HepG2 (cell line): ENCODE measurements around the gene INHA. TPM values are rescaled to one million over a fixed set of nuclear protein-coding genes. Genes with fewer than 3 reads are reported as not detected.

Experiments used
- ATF5 ChIP-seq: sonication (generic); formaldehyde crosslinking; IDR thresholded peaks from 2 replicates; pipeline ENCODE4 v1.4.0; 2020; ENCODE audit warnings: mild to moderate bottlenecking, low read depth, missing genetic modification reagents
- BORCS8-MEF2B ChIP-seq: sonication (generic); formaldehyde crosslinking; IDR thresholded peaks from 2 replicates; pipeline ENCODE4 v1.8.0; 2022; ENCODE audit warnings: mild to moderate bottlenecking, missing genetic modification reagents
- HNF4A ChIP-seq: sonication (generic); formaldehyde crosslinking; IDR thresholded peaks from 2 replicates; pipeline ENCODE4 v1.4.0; 2020; ENCODE audit warnings: missing genetic modification reagents
- HOXA3 ChIP-seq: sonication (generic); formaldehyde crosslinking; IDR thresholded peaks from 2 replicates; pipeline ENCODE4 v1.5.0; 2020; ENCODE audit warnings: missing genetic modification reagents
- NBN ChIP-seq: fragments of 450-650 bp; conservative IDR thresholded peaks from 2 replicates; pipeline ENCODE4 v1.6.1; 2017
- NR3C1 ChIP-seq: sonication (generic); formaldehyde crosslinking; IDR thresholded peaks from 2 replicates; pipeline ENCODE4 v1.4.0; 2020; ENCODE audit warnings: missing genetic modification reagents
- PHF20 ChIP-seq: sonication (generic); formaldehyde crosslinking; IDR thresholded peaks from 2 replicates; pipeline ENCODE4 v1.5.0; 2020; ENCODE audit warnings: mild to moderate bottlenecking, missing genetic modification reagents
- POLR2G ChIP-seq: fragments of 200-400 bp; formaldehyde crosslinking; IDR thresholded peaks from 2 replicates; pipeline ENCODE4 v1.6.1; 2018; ENCODE audit warnings: mild to moderate bottlenecking, low read depth, low read length, moderate library complexity
- RBM22 ChIP-seq: fragments of 200-400 bp; formaldehyde crosslinking; optimal IDR thresholded peaks from 2 replicates; pipeline ENCODE3; 2017; ENCODE audit warnings: mild to moderate bottlenecking, low read length, moderate library complexity
- RCOR2 ChIP-seq: IDR thresholded peaks from 2 replicates; pipeline ENCODE4 v1.6.1; 2016; ENCODE audit warnings: missing biosample characterization, missing genetic modification reagents
- RNF219 ChIP-seq: sonication (generic); formaldehyde crosslinking; IDR thresholded peaks from 2 replicates; pipeline ENCODE4 v1.5.0; 2020; ENCODE audit warnings: mild to moderate bottlenecking, missing genetic modification reagents
- TFAP4 ChIP-seq: sonication (generic); IDR thresholded peaks from 2 replicates; pipeline ENCODE4 v1.6.1; 2016; ENCODE audit warnings: low read depth, borderline replicate concordance
- THAP7 ChIP-seq: sonication (generic); formaldehyde crosslinking; IDR thresholded peaks from 2 replicates; pipeline ENCODE4 v1.8.1; 2023; ENCODE audit warnings: mild to moderate bottlenecking, missing genetic modification reagents
- ZBTB33 ChIP-seq: sonication (generic); formaldehyde crosslinking; IDR thresholded peaks from 2 replicates; pipeline ENCODE4 v1.4.0; 2020; ENCODE audit warnings: missing genetic modification reagents
- ZC3H4 ChIP-seq: sonication (generic); formaldehyde crosslinking; IDR thresholded peaks from 2 replicates; pipeline ENCODE4 v1.4.0; 2020; ENCODE audit warnings: missing genetic modification reagents, borderline replicate concordance
- ZNF280B ChIP-seq: sonication (generic); formaldehyde crosslinking; IDR thresholded peaks from 2 replicates; pipeline ENCODE4 v1.5.0; 2020; ENCODE audit warnings: missing genetic modification reagents, mild to moderate bottlenecking, borderline replicate concordance
- ZNF296 ChIP-seq: sonication (generic); formaldehyde crosslinking; conservative IDR thresholded peaks from 2 replicates; pipeline ENCODE4 v1.5.0; 2020; ENCODE audit warnings: mild to moderate bottlenecking, missing genetic modification reagents
- ZNF782 ChIP-seq: sonication (generic); formaldehyde crosslinking; IDR thresholded peaks from 2 replicates; pipeline ENCODE4 v1.4.0; 2020; ENCODE audit warnings: missing genetic modification reagents, mild to moderate bottlenecking, borderline replicate concordance
- polyA plus RNA-seq, 8 experiments: library from polyadenylated mRNA; depleted of rRNA in 3 of 8; stranded (reverse) in 7 of 8; unstranded in 1 of 8; fragments of >200 nt; fragmentation: Illumina TruSeq in 4 of 8; extraction: Trizol in 4 of 8; gene quantifications; 2 replicates each; pipeline versions ENCODE4 v1.2.1 to v1.2.3, GENCODE V29; 2011 to 2016; ENCODE audit warnings: low read depth in 4 of 8, missing spikeins in 1 of 8, mixed read lengths in 1 of 8; ENCODE audit not compliant: insufficient read depth in 1 of 8
- total RNA-seq, 5 experiments: library from RNA; depleted of rRNA; stranded (reverse); fragments of >200 nt; fragmentation: Illumina TruSeq; extraction: Trizol; gene quantifications; 2 replicates each; pipeline ENCODE4 v1.2.3, GENCODE V29; 2016; ENCODE audit warnings: low read depth in 1 of 5

The INHA gene
- total and polyA plus RNA-seq, 2 of the 13 experiments (the other 11 are each of a cell fraction or from before 2014, with no cell fraction given), result 4.1 to 15.2 TPM

- TF ChIP-seq ATF5 (CRISPR knock-in tag) (no peak), HOXA3 (CRISPR knock-in tag) (0 out of 2 replicates have a peak, but pooled peaks have one; percentile 7), TFAP4 (peak; percentile 67; the same call in 1 of the 2 replicates), ZC3H4 (CRISPR knock-in tag) (no peak; the same call in 1 of the 2 replicates), ZNF782 (no peak), NBN (no peak), RCOR2 (CRISPR knock-in tag) (no peak), HNF4A (CRISPR knock-in tag) (peak; percentile 56), PHF20 (no peak), POLR2G (peak; percentile 65), ZNF280B (CRISPR knock-in tag) (peak; percentile 47; the same call in 1 of the 2 replicates), RBM22 (peak; percentile 20), BORCS8-MEF2B (peak; percentile 19; the same call in 1 of the 2 replicates), ZBTB33 (CRISPR knock-in tag) (0 out of 2 replicates have a peak, but pooled peaks have one; percentile 50), RNF219 (no peak), THAP7 (CRISPR knock-in tag) (0 out of 2 replicates have a peak, but pooled peaks have one; percentile 40), ZNF296 (CRISPR knock-in tag) (0 out of 2 replicates have a peak, but pooled peaks have one; percentile 27), NR3C1 (CRISPR knock-in tag) (no peak)
Observed at GRCh38 chr2:219565130-219566080, 6.7 kb upstream of the INHA start (continued).
